Fibroblast of skin of scalp (primary cell): ENCODE results near the gene KCTD7.
"Not testable (repeated sequence)": the region's sequence is repeated elsewhere in the genome, so short reads cannot be mapped to it uniquely, and the experiment has no call there.

ENCODE experiments used
- DNase-seq: peaks from one replicate; pipeline ENCODE4 v3.0.0-alpha.2; 2013

Gene KCTD7

DNA sequence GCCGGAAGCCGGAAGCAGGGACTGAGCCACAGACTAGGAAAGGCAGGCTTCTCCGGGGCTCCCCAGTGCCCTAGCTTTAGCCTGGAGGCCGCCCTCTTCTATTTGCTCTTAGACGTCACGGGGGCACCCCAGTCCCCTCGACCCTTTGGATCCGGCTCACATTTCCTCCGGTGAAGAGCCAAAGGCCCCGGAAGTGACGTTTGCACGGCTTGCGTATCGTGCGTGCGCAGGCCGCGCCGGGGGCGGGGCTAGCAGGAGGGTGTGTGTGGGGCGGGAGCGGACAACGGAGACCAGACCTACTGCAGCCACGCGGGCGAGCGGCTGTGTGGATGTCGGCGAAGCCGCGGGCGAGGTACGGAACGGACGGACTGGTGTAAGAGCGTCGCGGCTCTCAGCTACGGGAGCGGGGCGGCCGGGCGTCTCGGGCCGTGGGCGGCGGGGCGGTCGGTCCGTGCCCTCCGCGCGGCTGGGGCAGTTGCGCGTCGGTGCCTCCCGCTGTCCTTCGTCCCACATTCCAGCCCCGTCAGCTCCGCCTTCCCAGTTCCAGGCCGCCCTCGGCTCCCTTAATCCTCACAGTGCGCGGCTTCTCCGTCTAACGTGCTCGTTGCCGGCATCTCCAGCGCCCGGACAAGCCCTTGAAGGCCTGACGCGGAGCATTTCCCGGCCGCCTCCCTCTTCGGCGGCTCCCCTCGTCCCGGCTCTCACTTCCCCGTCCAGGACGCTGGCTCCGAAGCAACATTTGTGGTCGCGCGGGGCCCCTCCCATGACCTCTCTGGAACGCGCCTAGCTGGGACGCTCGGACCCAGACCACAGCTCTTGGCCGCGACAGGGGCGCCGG, 25.8 kb downstream of the KCTD7 start:
- peak; percentile 98 for DNase-seq

DNA sequence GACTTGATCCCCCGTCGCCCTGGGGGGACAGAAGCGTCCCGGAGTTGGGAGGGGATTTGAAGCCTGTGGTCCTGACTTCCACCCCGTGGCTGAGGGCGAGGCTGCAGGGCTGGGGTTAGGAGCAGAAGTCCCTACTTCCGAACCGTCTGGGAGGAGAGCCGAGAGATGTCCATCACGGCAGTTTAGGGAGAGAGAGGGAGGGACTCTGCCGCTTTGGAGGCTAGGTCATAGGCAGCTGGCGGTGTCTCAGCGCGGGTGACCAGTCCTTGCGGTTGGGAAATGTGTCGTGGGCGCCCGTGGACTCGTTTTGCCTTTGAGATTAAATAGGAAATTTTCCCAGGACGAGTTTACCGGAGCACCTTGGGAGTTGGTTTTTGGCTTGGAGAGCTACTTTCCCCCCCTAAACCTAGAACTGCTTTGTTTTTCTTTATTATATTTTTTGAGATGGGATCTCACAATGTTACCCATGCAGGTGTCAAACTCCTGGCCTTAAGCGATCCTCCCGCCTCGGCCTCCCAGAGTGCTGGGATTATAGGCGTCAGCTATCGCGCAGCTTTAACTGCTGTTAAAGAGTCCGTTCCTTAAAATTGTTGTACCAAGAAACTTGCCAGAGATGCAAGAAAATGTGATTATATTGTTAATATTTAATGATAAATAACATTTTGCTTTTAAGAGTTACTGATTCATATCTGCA, 26.6 kb downstream of the KCTD7 start:
- peak; percentile 47 for DNase-seq

DNA sequence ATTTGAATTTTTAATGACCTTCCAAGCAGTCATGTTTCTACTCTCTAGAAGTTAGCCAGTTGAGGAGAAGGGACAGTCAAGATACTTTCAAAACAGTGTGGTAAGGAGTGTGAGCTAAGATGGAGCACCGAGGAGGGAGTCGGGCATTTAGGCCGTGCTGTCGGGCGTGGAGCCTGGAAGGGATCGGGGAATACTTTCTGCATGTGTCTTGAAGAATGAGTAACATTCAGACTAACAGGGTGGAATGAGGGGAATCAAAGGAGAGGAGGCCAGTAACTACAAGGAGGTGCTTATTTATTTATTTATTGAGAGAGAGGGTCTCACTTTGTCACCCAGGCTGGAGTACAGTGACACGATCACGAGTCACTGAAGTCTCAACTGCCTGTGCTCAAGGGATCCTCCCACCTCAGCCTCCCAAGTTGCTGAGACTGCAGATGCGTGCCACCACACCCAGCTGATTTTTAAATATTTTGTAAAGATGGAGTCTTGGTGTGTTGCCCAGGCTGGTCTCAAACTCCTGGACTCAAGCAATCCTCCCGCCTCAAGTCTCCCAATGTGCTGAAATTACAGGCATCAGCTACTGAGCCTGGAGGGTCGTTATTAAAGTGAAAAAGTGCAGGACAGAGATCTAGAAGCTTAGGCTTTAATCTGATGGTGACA, 27.3 kb downstream of the KCTD7 start:
- DNase-seq: peak; percentile 76

DNA sequence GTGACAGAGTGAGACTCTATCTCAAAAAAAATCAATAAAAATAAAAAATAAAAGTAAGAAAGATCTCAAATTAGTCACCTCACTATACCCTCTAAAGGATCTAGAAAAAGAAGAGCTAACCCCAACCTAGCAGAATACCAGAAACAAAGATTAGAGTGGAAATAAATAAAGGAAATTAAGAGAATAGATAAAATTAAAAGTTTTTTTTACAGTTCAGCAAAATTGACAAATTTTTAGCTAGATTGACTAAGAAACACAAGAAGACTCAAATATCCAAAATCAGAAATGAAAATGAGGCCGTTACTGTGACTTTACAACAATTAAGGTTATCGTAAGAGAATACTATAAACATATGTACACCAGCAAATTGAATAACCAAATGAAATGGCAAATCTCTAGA, 29.1 kb downstream of the KCTD7 start:
- DNase-seq: no peak

DNA sequence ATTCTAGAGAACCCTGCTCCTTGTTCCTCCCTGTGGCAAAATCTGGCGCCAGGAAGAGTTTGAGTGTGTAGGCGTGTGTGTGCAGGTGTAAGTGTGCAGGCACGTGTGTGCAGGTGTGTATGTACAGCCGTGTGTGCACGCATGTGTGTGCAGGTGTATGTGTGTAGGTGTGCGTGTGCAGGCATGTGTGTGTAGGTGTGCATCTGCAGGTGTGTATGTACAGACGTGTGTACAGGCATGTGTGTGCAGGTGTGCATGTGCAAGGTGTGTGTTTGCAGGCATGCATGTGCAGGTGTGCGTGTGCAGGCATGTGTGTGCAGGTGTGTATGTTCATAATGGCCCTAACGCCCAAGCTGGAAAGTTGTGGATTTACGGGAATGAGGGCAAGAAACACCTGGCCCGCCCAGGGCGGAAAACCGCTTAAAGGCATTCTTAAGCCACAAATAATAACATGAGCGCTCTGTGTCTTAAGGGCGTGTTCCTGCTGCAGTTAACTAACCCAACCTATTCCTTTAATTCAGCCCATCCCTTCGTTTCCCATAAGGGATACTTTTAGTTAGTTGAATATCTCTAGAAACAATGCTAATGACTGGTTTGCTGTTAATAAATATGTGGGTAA, 34.1 kb downstream of the KCTD7 start:
- no peak for DNase-seq

DNA sequence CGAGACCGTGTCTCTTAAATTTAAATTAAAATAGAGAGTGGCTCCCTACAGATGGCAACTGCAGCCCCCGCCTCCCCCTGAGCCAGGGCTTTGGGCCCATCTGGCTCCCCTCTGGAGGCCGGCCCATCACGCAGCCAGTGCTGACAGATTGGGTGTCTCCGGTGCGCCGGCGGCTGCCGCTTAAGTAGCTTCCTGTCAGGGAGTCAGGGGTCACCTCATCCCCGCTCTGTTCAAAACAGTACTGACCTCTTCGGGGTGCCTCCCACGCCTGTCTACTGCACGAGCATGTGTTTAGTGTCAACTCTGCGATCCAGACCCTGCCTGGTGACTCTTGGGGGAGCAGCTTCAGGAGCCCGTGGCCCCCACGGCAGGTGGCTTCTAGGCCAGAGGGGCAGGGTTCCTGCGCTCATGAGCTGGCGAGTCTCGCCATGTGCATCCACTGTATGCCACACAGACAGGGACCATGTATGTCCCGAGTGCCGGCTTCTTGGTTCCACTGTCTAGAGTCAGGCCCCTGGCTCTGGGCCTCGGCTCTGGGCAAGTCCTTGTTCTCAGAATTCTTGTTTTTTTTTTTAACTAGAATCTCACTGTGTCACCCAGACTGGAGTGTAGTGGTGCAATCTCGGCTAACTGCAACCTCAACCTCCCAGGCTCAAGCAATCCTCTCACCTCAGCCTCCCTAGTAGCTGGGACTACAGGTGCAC, 36.1 kb downstream of the KCTD7 start:
- DNase-seq: no peak

DNA sequence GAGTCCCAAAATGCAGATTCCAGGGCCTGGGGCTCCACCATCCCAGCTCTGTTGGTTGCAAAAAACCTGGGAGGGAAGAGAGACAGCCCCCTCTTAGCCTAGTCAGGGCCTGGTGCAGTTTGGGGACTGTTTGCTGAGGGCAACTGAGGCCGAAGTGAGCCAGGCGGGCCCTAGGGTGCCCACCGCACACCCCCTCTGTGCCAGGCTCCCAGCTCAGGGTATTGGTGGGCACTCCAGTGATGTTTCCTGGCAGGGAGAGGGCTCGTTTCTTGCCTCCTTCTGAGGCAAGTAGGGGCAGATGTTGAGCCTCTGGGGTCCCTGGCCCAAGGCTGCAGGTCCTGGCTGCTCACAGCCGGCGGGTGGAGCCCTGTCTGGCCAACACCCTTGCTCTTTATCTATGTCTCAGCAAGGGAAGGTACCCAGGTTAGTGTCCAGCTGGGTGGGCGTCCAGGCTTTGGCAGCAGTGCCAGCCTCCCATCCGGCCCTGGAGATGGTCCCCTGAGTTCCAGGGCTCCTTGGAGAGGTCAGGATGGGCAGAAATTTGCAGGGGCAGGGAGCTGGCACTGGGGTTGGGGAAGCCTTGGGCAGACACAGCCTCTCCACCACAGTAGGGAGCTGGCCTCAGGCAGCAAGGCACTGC, 37.8 kb downstream of the KCTD7 start:
- no peak for DNase-seq

DNA sequence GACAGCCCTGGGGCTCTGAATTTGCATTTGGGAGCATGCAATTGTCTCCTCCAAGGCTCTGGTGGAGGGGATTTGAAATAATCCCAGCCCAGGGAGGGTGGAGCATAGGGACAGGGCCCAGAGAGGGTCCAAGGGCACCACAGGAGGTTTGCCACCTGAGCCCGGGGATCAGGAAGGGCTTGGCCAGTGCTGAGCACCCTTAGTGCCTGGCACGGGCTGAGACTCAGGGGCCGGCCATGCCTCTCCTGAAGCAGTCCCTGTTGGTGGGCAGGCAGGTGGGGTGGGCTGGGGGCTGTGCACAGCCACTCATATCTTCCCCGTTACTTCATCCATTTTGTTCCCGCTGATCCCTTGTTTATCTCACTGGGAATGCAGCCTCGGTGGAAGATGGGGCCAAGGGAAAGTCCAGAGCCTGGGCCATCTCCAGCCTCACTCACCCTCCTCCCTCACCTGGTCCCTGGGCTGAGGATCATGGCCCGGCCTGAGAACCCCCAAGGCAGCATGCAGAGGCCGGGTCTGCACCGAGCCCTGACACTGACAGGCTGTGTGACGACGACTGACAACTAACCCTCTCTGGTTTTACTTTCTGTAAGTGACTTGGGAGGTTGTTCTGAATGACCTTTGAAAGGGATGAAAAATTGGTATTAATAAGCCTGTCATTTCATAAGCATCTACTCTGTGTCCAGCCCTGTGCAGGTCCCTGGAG, 38.5 kb downstream of the KCTD7 start:
- DNase-seq: no peak

DNA sequence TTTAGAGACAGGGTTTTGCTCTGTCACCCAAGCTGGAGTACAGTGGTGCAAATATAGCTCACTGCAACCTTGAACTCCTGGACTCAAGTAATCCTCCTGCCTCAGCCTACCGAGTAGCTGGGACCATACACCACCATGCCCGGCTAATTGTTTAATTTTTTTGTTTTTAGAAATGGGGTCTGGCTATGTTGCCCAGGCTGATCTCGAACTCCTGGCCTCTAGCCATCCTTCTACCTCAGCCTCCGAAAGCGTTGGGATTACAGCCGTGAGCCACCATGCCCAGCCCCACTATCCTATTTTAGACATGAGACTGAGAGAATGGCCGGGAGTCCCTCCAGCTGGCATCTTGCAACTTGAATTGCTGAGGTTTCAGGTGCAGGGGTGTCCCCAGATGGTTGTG, 39.4 kb downstream of the KCTD7 start:
- no peak for DNase-seq

DNA sequence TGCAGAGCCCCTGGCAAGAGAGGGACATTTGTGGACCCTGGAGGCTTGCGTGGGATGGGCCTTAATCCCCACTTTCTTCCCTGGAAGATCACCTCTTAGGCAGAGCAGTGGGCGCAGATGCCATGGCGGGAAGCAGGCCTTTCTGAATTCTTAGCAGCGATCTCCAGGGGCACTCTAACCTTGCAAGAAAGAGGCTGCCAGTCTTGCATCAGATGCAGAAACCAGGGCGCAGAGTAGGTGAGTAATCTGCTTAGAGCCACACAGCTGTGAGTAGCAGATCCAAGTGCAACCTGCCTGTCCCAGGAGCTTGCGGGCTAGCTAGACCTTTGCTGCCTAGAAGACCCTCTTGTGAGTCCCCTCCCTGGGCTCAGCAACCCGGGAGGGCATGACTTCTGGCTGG, 40.0 kb downstream of the KCTD7 start:
- DNase-seq: no peak

DNA sequence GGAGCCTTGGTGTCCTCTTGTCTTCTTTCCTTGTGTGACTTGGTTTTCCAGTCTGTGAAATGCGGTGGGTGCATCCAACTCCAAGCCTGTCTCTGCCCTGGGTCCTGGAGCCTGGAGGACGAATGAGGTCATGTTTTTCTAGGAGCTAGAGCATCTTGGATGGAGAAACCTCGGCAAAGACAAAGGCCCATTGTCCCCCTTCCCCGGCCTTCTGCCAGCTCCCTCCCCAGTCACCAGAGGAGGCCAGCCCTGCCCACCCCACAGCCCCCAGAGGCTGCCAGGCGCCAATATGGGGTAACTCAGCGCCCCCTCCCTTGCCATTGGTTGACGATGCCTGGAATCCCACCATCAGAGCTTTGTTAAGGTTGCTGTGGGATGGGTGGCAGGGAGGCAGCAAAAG, 40.4 kb downstream of the KCTD7 start:
- DNase-seq: no peak

DNA sequence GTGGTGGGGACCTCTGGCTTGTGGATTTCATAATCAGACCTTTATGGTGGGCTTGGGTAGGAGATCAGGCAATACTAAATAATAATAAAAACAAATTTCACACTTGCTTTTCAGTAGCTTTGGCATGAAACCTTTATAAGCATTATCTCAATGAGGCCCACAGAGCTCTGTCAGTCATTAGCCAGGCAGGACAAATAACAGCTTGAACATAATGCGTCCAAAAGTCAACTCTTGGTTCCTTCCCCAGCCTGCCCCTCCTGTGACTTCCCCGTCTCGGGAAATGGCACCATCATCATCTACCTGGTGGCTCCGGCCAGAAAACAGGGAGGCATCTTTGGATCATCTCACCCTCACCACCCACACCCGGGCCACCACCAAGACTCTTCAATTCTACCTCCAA, 40.8 kb downstream of the KCTD7 start:
- DNase-seq: no peak

DNA sequence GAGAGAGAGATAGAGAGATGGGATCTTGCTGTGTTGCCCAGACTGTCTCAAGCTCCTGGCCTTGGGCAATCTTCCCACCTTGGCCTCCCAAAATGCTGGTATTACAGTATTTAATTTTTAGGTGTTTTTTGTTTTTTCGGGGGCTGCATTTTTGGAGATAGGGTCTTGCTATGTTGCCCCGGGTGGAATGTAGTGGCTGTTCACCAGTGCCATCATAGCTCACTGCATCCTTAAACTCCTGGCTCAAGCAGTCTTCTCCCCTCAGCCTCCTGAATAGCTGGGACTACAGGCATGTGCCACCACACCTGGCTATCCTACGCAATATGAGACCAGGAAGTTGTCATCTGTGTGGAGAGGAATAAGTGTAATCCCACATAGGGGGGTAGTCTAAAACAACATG, 42.4 kb downstream of the KCTD7 start:
- no peak for DNase-seq

DNA sequence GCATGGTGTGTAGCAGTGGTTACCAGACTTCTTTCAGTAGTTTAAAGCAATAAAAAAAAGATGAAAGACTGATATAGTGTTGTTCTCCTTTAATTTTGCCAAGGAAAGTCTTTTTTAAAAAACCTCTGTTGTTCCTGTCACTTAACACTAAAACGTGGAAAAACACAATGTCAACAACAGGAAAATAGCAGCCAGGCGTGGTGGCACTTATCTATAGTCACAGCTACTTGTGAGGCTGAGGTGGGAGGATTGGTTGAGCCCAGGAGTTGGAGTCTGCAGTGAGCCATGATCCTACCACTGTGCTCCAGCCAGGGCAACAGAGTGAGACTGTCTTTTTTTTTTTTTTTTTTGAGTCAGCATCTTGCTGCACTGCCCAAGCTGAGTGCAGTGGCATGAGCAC, 42.8 kb downstream of the KCTD7 start:
- DNase-seq: not testable (repeated sequence)

DNA sequence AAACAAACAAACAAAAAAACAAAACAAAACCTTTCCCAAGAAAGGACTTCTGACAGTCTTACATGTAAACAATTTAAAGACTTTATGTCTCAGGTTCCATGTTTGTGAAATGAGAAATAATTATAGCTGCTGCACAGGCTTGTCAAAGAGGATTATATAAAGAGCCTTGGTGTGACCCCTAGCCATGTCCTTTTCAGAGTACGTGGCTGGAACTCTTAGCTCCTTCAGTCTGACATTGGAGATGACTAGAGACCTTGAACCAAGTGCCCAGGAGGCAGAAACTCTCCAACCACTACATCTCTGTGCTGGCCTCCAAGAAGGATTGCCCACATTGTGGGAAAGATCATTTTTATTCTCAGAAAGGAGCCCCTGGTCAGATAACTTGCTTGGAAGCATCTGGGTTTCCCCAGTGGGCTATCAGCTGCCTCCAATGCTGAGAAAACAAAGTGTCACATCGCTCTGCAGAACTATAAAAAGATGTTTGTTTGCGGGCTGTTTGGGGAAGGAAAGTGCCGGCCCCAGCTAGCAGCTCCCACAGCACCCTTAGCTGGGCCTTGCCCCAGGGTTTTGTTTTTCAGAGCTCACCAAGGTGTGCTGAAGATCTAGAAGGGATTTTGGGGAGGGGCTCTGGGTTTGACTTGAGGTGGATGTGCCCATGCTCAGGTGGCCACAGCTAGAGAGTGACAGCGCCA, 43.9 kb downstream of the KCTD7 start:
- not testable (repeated sequence) for DNase-seq

DNA sequence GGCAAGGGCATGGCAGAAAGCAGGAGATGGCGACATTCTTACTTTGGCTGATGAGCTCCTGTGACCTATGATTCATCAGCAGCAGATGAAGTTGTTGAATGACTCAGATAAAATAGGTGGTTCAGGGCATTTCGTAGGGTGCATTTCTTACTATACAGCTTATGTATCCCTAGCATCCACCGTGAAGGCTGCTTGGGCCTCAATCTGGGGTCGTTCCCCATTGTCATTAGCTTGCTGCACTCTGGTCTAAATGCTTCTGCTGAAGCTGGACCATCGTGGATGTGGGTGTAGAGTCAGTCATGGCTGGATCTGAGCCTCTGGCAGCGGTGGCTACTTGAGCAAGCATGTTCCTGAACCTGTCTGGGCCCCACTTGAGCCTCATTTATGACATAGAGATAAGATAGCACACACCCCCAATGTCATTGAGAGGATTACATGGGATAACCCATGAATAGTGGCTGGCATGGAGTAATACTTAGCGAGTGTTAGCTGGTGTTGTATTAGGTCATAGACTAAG, 44.5 kb downstream of the KCTD7 start:
- not testable (repeated sequence) for DNase-seq

DNA sequence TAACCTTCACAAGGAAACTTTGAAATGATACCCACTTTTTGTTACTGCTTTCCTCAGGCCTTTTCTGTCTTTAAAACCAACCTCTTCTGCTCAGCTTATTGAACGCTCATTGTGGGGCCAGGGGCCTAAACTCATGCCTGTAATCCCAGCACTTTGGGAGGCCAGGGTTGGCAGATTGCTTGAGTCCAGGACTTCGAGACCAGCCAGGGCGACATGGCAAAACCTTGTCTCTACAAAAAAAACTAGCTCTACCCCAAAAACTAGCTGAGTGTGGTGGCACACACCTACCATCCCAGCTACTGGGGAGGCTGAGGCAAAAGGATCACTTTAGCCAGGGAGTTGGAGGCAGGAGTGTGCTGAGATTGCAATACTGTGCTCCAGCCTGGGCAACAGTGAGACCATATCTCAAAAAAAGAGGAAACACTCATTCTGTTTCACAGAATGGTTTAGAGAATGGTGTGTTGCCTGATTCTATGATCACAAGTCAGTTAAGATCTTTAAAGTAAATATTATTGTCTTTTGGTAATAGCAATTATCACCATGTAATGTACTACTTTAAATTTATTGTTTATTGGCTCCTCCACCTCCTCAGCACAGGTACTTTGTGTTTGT, 51.1 kb downstream of the KCTD7 start:
- no peak for DNase-seq

DNA sequence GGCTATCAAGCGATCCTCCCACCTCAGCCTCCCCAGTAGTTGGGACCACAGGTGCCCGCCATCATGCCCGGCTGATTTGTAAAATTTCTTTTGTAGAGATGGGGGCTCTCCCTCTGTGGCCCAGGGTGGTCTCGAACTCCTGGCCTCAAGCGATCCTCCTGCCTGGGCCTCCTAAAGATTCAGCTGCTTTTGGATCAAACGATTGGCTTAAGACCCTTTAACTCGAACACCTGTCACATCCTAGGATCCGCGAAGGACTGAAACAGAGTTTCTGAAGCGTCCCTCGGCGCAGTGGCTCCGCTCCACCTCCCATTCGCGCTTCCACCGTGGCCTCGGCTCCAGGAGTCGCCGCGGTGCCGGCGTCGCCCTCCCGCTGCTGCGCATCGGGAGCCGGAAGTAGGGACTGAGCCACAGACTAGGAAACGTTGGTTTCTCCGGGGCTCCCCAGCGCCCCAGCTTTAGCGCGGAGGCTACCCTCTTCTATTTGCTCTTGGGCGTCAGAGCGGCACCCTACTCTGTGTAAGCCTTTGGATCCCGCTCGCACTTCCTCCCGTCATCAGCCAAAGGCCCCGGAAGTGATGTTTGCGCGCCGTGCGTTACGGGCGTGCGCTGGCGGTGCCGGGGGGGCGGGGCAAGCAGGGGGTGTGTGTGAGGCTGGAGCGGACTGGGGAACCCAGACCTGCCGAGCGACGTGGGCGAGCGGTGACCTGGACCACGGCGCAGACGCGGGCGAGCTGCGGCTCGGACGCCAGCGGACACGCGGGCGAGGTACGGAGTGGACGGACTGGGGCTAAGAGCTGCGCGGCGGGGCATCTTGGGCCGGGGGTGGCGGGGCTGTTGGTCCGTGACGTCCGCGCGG, 53.0 kb downstream of the KCTD7 start:
- DNase-seq: peak; percentile 94
